Measurements from ENCODE around the gene ENPP4.
"Not testable (repeated sequence)": the region's sequence is repeated elsewhere in the genome, so short reads cannot be mapped to it uniquely, and the experiment has no call there.

Gene ENPP4

DNA sequence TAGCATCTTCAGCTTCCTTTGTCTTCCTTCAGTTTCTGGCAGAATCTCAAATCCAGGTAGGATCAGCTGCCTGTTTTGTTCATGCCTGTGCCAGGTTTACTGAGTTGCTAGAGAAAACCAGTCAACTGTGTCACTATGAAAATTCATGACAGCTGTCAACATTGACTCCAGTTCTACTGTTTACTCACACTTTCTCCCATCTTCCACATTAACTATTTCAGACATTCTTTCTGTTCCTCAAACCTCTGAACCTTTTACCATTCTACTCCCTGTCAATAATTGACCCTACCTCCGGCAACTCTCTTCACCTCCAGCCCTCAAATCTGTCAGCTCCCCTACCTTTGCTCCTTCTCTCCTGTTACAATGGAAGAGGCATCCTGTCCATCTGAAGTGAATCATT lies 8.5 kb downstream of the ENPP4 start:
- DNase-seq (ENCODE audit: extremely low spot score) = no peak
- CTCF ChIA-PET = interaction anchor here (0.7 kb wide), 1 partner anchor 30 kb away, joined by 3 read pairs; no protein-coding TSS in a partner anchor
- POLR2A ChIA-PET = interaction anchor here (2.7 kb wide), 1 partner anchor 8 kb away, joined by 8 read pairs; the partner anchor contains the start of gene ENPP4
- TF ChIP-seq NFRKB (IDR thresholded peaks at IDR 0.05) (no peak), HDGF (IDR thresholded peaks at IDR 0.05; ENCODE audit: borderline replicate concordance) (no peak), BHLHE40 (IDR thresholded peaks at IDR 0.05; ENCODE audit: borderline replicate concordance) (no peak), SP1 (IDR thresholded peaks at IDR 0.05) (no peak), L3MBTL2 (conservative IDR thresholded peaks at IDR 0.05) (no peak), TARDBP (IDR thresholded peaks at IDR 0.05) (no peak), FOXM1 (IDR thresholded peaks at IDR 0.05; ENCODE audit: borderline replicate concordance) (no peak), ZNF384 (IDR thresholded peaks at IDR 0.05) (no peak), LEF1 (IDR thresholded peaks at IDR 0.05; ENCODE audit: borderline replicate concordance) (no peak), SUZ12 (IDR thresholded peaks at IDR 0.05) (no peak), CTBP1 (IDR thresholded peaks at IDR 0.05; ENCODE audit: borderline replicate concordance) (no peak), ELF4 (IDR thresholded peaks at IDR 0.05) (no peak), ARNT (IDR thresholded peaks at IDR 0.05) (no peak), FOXK2 (IDR thresholded peaks at IDR 0.05) (no peak), FOXA1 (IDR thresholded peaks at IDR 0.05) (no peak)
- TF ChIP-seq, protein P1, sequence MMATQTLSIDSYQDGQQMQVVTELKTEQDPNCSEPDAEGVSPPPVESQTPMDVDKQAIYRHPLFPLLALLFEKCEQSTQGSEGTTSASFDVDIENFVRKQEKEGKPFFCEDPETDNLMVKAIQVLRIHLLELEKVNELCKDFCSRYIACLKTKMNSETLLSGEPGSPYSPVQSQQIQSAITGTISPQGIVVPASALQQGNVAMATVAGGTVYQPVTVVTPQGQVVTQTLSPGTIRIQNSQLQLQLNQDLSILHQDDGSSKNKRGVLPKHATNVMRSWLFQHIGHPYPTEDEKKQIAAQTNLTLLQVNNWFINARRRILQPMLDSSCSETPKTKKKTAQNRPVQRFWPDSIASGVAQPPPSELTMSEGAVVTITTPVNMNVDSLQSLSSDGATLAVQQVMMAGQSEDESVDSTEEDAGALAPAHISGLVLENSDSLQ (IDR thresholded peaks at IDR 0.05) = no peak

DNA sequence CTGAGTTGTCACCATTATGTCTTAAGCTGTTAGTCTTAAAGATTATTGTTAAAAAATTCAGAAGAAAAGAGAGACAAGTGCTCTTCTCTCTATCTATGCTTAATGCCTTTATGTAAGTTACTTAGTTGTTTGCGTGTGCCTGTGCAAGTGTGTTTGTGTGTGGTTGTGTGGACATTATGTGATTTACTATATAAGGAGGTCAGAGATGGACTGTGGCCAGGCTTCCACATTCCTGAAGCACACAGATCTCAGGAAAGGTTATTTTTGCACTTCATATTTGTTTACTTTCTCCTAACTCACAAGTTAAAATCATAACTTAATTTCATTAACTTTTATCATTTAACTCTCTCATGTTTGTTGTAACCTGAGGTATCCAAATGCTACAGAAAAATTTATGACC lies 14.5 kb downstream of the ENPP4 start:
- ChIA-PET POLR2A (no interaction called here), CTCF (no interaction called here)
- DNase-seq (ENCODE audit: extremely low spot score) = no peak
- TF ChIP-seq LEF1 (IDR thresholded peaks at IDR 0.05; ENCODE audit: borderline replicate concordance) = no peak
- no peak for TF ChIP-seq FOXM1 (IDR thresholded peaks at IDR 0.05; ENCODE audit: borderline replicate concordance)
- TF ChIP-seq, protein P1 (IDR thresholded peaks at IDR 0.05) = no peak
- TF ChIP-seq FOXA1 (IDR thresholded peaks at IDR 0.05) = no peak
- no peak for TF ChIP-seq SUZ12 (IDR thresholded peaks at IDR 0.05)
- no peak for TF ChIP-seq HDGF (IDR thresholded peaks at IDR 0.05; ENCODE audit: borderline replicate concordance)
- no peak for TF ChIP-seq ZNF384 (IDR thresholded peaks at IDR 0.05)
- TF ChIP-seq NFRKB (IDR thresholded peaks at IDR 0.05) = no peak
- TF ChIP-seq TARDBP (IDR thresholded peaks at IDR 0.05) = no peak
- no peak for TF ChIP-seq SP1 (IDR thresholded peaks at IDR 0.05)
- no peak for TF ChIP-seq L3MBTL2 (conservative IDR thresholded peaks at IDR 0.05)
- no peak for TF ChIP-seq BHLHE40 (IDR thresholded peaks at IDR 0.05; ENCODE audit: borderline replicate concordance)
- TF ChIP-seq ELF4 (IDR thresholded peaks at IDR 0.05) = no peak
- TF ChIP-seq CTBP1 (IDR thresholded peaks at IDR 0.05; ENCODE audit: borderline replicate concordance) = no peak
- no peak for TF ChIP-seq FOXK2 (IDR thresholded peaks at IDR 0.05)
- TF ChIP-seq ARNT (IDR thresholded peaks at IDR 0.05) = no peak

DNA sequence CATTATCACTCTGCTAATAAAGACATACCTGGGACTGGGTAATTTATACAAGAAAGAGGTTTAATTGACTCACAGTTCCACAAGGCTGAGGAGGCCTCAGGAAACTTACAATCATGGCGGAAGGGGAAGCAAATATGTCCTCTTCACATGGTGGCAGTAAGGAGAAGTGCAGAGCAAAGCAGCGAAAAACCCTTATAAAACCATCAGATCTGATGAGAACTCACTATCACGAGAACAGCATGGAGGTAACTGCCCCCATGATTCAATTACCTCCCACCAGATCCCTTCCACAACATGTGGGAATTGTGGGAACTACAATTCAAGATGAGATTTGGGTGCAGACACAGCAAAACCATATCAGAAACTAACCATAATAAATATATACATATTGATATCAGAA lies 19.3 kb downstream of the ENPP4 start:
- POLR2A ChIA-PET; DNase-seq (ENCODE audit: extremely low spot score); CTCF ChIA-PET: not testable (repeated sequence)

DNA sequence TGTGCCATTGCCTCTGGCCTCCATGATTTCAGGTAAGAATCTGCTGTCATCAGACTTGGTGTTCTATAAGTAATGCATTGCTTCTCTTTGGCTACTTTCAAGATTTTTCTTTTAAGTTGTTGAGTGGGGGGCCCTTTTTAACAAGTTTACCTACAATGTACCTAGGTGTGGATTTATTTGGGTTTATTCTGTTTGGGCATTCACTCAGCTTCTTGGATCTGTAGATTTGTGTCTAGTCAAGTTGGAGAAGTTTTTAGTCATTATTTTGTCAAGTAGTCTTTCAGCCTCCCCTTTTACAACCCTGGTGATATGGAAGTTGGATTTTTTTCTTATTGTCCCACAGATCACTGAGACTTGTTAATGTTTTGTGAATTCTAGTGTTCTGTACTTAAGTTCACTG lies 26.9 kb downstream of the ENPP4 start:
- ChIA-PET POLR2A (no interaction called here), CTCF (no interaction called here)
- DNase-seq (ENCODE audit: extremely low spot score) = no peak
- TF ChIP-seq SUZ12 (IDR thresholded peaks at IDR 0.05) (no peak), HDGF (IDR thresholded peaks at IDR 0.05; ENCODE audit: borderline replicate concordance) (no peak), TARDBP (IDR thresholded peaks at IDR 0.05) (no peak), NFRKB (IDR thresholded peaks at IDR 0.05) (no peak), LEF1 (IDR thresholded peaks at IDR 0.05; ENCODE audit: borderline replicate concordance) (no peak), L3MBTL2 (conservative IDR thresholded peaks at IDR 0.05) (no peak), ARNT (IDR thresholded peaks at IDR 0.05) (no peak), CTBP1 (IDR thresholded peaks at IDR 0.05; ENCODE audit: borderline replicate concordance) (no peak), BHLHE40 (IDR thresholded peaks at IDR 0.05; ENCODE audit: borderline replicate concordance) (no peak), FOXK2 (IDR thresholded peaks at IDR 0.05) (no peak)
- TF ChIP-seq, protein P1 (IDR thresholded peaks at IDR 0.05) = no peak

DNA sequence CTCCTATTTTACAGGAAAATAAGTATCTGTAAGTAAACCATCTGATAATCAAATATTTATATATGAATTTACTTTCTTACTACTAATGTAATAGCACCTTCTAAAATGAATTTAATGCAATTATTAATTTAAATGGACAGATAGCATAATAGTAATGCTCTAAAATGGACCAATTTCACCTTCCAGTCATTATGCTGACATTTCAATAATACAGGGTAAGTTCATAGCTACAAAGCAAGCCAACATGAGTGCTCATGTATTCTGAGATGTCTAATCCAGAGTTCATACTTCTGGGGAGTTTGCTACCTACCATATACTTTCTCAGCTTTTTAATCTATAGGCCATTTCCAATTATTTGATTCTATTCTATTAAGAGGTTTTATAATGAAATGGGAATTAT lies 29.4 kb downstream of the ENPP4 start:
- no peak for TF ChIP-seq L3MBTL2 (conservative IDR thresholded peaks at IDR 0.05)
- TF ChIP-seq, protein P1 (IDR thresholded peaks at IDR 0.05) = no peak
- TF ChIP-seq TARDBP (IDR thresholded peaks at IDR 0.05) = no peak
- no peak for TF ChIP-seq SUZ12 (IDR thresholded peaks at IDR 0.05)
- TF ChIP-seq FOXK2 (IDR thresholded peaks at IDR 0.05) = no peak
- no peak for TF ChIP-seq FOXM1 (IDR thresholded peaks at IDR 0.05; ENCODE audit: borderline replicate concordance)
- no peak for TF ChIP-seq ARNT (IDR thresholded peaks at IDR 0.05)
- TF ChIP-seq BHLHE40 (IDR thresholded peaks at IDR 0.05; ENCODE audit: borderline replicate concordance) = no peak
- TF ChIP-seq FOXA1 (IDR thresholded peaks at IDR 0.05) = no peak
- TF ChIP-seq ZNF384 (IDR thresholded peaks at IDR 0.05) = no peak
- no peak for TF ChIP-seq NFRKB (IDR thresholded peaks at IDR 0.05)
- DNase-seq (ENCODE audit: extremely low spot score) = no peak
- ChIA-PET CTCF (interaction anchor here (0.7 kb wide), 1 partner anchor 228 kb away, joined by 6 read pairs; no protein-coding TSS in a partner anchor), POLR2A (no interaction called here)

DNA sequence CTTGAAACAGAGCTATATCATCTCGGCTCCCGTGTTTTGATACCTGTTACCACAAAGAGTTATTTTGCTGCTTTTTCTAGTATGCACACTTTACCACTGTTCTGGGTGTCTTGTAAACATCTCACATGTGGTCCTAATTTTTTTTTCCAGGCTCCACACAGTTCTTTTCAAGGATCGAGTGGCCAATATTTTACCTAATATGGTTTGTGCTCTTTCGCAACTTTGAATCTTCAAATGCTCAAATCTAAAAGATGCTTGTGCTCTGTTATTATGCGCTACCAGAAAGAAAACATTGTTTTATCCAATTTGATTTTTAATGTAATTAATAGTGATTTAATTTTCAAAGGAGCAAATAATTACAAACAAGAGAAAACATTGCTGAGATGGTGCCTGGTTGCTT lies 30.3 kb downstream of the ENPP4 start:
- ChIA-PET POLR2A (no interaction called here), CTCF (no interaction called here)
- DNase-seq (ENCODE audit: extremely low spot score) = no peak
- TF ChIP-seq ZNF384 (IDR thresholded peaks at IDR 0.05) = no peak
